Calu3 (cell line): ENCODE data around the gene ADCYAP1R1. TPM values are rescaled to one million over a fixed set of nuclear protein-coding genes. Genes with fewer than 3 reads are reported as not detected.

Experiments used
- BruUV-seq: library from RNA; stranded (reverse); fragments of 400-500 nt; replicated peaks from 2 replicates; lab custom pipeline; 2021; lab: Mats Ljungman, UMichigan
- CTCF ChIA-PET: fragments of 300-600 bp; sonication (Branson Sonifier 250); formaldehyde crosslinking; loops from one replicate; lab custom pipeline; 2022; ENCODE audit warnings: antibody characterized with exemption; lab: Charles Lee
- DNase-seq: peaks from one replicate; pipeline ENCODE4 v3.0.0; 2022
- H3K27ac Mint-ChIP-seq: one replicate; pipeline ENCODE4 v1.8.0; 2022; ENCODE audit warnings: mixed read lengths; ENCODE audit not compliant: unreplicated experiment
- H3K27me3 Mint-ChIP-seq: one replicate; pipeline ENCODE4 v1.8.0; 2022; ENCODE audit warnings: mixed read lengths; ENCODE audit not compliant: unreplicated experiment
- H3K36me3 Mint-ChIP-seq: one replicate; pipeline ENCODE4 v1.8.0; 2022; ENCODE audit warnings: mild to moderate bottlenecking, moderate library complexity, mixed read lengths; ENCODE audit not compliant: insufficient read depth, unreplicated experiment
- H3K4me1 Mint-ChIP-seq: one replicate; pipeline ENCODE4 v1.8.0; 2022; ENCODE audit warnings: mild to moderate bottlenecking, low read depth, mixed read lengths; ENCODE audit not compliant: unreplicated experiment
- H3K4me3 Mint-ChIP-seq: one replicate; pipeline ENCODE4 v1.8.0; 2022; ENCODE audit warnings: mild to moderate bottlenecking, low read depth, moderate library complexity, mixed read lengths; ENCODE audit not compliant: unreplicated experiment
- H3K9me3 Mint-ChIP-seq: one replicate; pipeline ENCODE4 v1.8.0; 2022; ENCODE audit warnings: low read depth, mixed read lengths; ENCODE audit not compliant: unreplicated experiment
- CTCF ChIP-seq: fragments of 200-600 bp; IDR thresholded peaks from one replicate; pipeline ENCODE4 v1.8.0; 2022; ENCODE audit warnings: antibody characterized with exemption; ENCODE audit not compliant: unreplicated experiment
- intact Hi-C: fragments of 100-400 bp; cut with micrococcal nuclease; formaldehyde crosslinking; loops from one replicate; pipeline ENCODE4 v1.10.0; 2022; ENCODE audit not compliant: unreplicated experiment
- total RNA-seq: library from RNA; stranded (reverse); gene quantifications from 2 replicates; pipeline ENCODE4 v1.2.3, GENCODE V29; 2022

Gene ADCYAP1R1
- total RNA-seq, 1 experiment from 2014 or later = not detected

GRCh38 chr7:31028006-31028405, 24.1 kb upstream of the ADCYAP1R1 start:
- no peak for DNase-seq
- H3K27me3 Mint-ChIP-seq = peaks cover 91% of the 10 kb centered on the region
- no peak overlapping the region for H3K4me3 Mint-ChIP-seq
- no peak overlapping the region for H3K27ac Mint-ChIP-seq
- TF ChIP-seq CTCF = no peak
- no TSS peak for BruUV-seq
- H3K9me3 Mint-ChIP-seq = no peaks in the 10 kb centered on the region
- CTCF ChIA-PET = interaction anchor here (0.8 kb wide), 1 partner anchor 31 kb away, joined by 3 read pairs; no protein-coding TSS in a partner anchor
- intact Hi-C loops = no loop called here
- no peaks in the 10 kb centered on the region for H3K36me3 Mint-ChIP-seq
- H3K4me1 Mint-ChIP-seq = no peaks in the 10 kb centered on the region

GRCh38 chr7:31028417-31028992, 23.6 kb upstream of the ADCYAP1R1 start:
- no peaks in the 10 kb centered on the region for H3K36me3 Mint-ChIP-seq
- no peak for TF ChIP-seq CTCF
- no peaks in the 10 kb centered on the region for H3K9me3 Mint-ChIP-seq
- no peak for DNase-seq
- CTCF ChIA-PET = interaction anchor here (0.8 kb wide), 1 partner anchor 31 kb away, joined by 3 read pairs; no protein-coding TSS in a partner anchor
- peaks cover 91% of the 10 kb centered on the region for H3K27me3 Mint-ChIP-seq
- no peak overlapping the region for H3K27ac Mint-ChIP-seq
- BruUV-seq = no TSS peak
- H3K4me1 Mint-ChIP-seq = no peaks in the 10 kb centered on the region
- intact Hi-C loops = no loop called here
- H3K4me3 Mint-ChIP-seq = no peak overlapping the region

DNA sequence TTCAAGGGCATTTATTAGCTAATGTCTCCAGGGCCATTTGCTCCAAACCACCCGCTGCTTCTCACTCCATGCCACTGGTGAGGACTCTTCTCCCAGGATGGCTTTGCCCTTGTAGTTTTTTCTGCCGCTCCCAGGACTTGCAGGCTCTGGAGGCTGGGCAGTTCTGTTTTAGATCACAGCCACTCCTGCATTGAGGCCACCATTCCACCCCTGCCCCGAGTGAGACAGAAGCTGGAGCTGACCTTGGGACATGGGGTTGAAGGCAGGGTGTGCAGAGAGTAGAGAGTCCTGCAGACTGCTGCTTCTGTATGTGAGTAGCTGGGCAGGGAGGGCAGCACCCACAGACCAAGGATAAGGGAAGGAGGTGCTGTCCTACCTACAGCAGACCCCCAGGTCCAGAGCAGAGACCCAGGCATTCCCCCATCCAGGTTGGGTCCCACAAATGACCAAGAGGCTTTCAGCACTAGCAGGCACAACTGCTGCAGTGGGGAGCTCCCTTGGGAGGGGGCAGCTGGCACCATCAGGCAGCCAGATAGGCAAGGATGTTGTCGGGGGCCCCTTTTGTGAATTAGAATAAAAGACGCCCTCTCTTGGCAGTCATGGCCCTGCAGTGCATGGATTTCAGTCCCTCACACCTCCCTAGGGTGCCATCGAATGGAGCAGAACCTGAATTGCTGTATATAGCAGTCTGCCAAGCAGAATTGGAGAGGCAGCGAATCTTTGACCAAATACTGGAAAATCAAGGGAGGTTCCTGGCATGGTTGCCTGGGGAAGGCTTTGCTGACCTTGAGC, 22.7 kb upstream of the ADCYAP1R1 start:
- Mint-ChIP-seq H3K27ac (no peak overlapping the region), H3K36me3 (no peaks in the 10 kb centered on the region), H3K27me3 (peaks cover 91% of the 10 kb centered on the region), H3K4me1 (no peaks in the 10 kb centered on the region), H3K9me3 (no peaks in the 10 kb centered on the region), H3K4me3 (no peak overlapping the region)
- no peak for TF ChIP-seq CTCF
- CTCF ChIA-PET = interaction anchor here (0.7 kb wide), 2 partner anchors 23 to 42 kb away, joined by 3 to 7 read pairs; no protein-coding TSS in a partner anchor
- no TSS peak for BruUV-seq
- DNase-seq = no peak
- intact Hi-C loops = no loop called here

DNA sequence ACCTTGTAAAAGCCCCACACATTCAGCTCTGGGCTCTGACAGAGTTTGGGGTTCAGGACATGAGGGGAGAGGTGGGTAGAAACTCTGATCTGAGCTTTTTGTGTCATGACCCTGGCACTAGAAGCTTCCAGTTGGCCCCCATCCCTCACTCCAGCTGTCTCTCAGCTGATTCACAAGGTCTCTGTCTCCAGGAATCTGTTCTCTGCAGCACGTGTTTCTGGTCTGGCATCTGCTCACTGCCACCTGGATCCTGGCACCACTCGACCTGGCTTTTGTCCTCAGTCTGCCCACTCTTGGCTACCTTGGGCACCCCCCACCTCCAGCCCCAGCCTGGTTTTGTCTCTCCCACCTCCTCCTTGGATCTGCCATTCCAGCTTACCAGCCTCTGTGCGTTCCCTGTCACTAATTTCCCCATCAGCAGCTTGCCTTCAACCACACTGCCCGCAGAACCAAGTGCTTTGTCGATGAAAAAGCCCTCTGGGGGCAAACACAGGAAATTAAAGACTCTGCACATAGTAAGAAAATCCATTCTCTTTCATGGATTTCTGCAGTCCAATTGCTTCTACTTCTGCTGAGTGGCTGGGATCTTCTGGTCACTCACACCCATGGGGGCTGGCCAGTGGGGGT, 18.3 kb upstream of the ADCYAP1R1 start:
- H3K27me3 Mint-ChIP-seq = peaks cover 91% of the 10 kb centered on the region
- intact Hi-C loops = no loop called here
- H3K4me3 Mint-ChIP-seq = no peak overlapping the region
- no peaks in the 10 kb centered on the region for H3K4me1 Mint-ChIP-seq
- H3K9me3 Mint-ChIP-seq = no peaks in the 10 kb centered on the region
- H3K27ac Mint-ChIP-seq = no peak overlapping the region
- CTCF ChIA-PET = interaction anchor here (1.1 kb wide), 1 partner anchor 50 kb away, joined by 5 read pairs; no protein-coding TSS in a partner anchor
- no peak for TF ChIP-seq CTCF
- no peaks in the 10 kb centered on the region for H3K36me3 Mint-ChIP-seq
- no TSS peak for BruUV-seq
- DNase-seq = no peak
